GM12878 (cell line): ENCODE data around the gene SDF4. TPM values are rescaled to one million over a fixed set of nuclear protein-coding genes. Genes with fewer than 3 reads are reported as not detected.
A peak's percentile ranks its signal among the peaks of the same experiment; 100 is the strongest.

ENCODE experiments used
- IKZF1 ChIP-seq: fragments of 450-650 bp; conservative IDR thresholded peaks from 2 replicates; pipeline ENCODE4 v1.6.1; 2017; ENCODE audit warnings: antibody characterized with exemption, mild to moderate bottlenecking
- MXI1 ChIP-seq: fragments of 150-350 bp; IDR thresholded peaks from 2 replicates; pipeline ENCODE4 v1.6.1; 2011; ENCODE audit warnings: low read depth, mild to moderate bottlenecking, inconsistent platforms, low read length, improper control_type of control experiment
- MYC ChIP-seq: IDR thresholded peaks from 2 replicates; pipeline ENCODE4 v1.6.1; 2011; ENCODE audit warnings: mild to moderate bottlenecking, low read length, moderate library complexity, inconsistent platforms; ENCODE audit not compliant: insufficient read depth, insufficient replicate concordance, insufficient read length, severe bottlenecking
- PAX5 ChIP-seq: IDR thresholded peaks from 2 replicates; pipeline ENCODE4 v1.6.1; 2011; ENCODE audit warnings: low read depth, low read length, borderline replicate concordance
- TCF3 ChIP-seq: IDR thresholded peaks from 2 replicates; pipeline ENCODE4 v1.6.1; 2012; ENCODE audit warnings: low read depth, mild to moderate bottlenecking, low read length, borderline replicate concordance; ENCODE audit not compliant: insufficient read depth
- polyA plus RNA-seq, 11 experiments: library from polyadenylated mRNA; depleted of rRNA in 4 of 11; unstranded in 6 of 11; stranded (reverse) in 5 of 11; fragments of >200 nt; fragmentation: Nextera tagmentation in 4 of 11; fragmentation: Illumina TruSeq in 1 of 11; extraction: Ambion mirVana in 4 of 11; extraction: Trizol in 1 of 11; gene quantifications; 1 replicate in 1 of 11; 2 replicates in 10 of 11; pipeline versions ENCODE4 v1.2.1 to v1.2.3, GENCODE V29; 2011 to 2016; ENCODE audit warnings: inconsistent platforms in 2 of 11, missing spikeins in 2 of 11, low read depth in 1 of 11
- total RNA-seq, 4 experiments: library from RNA; depleted of rRNA in 3 of 4; stranded (reverse); fragments of >200 nt in 3 of 4; fragmentation: Illumina TruSeq in 1 of 4; extraction: Trizol in 1 of 4; gene quantifications; 2 replicates each; pipeline versions ENCODE4 v1.2.1 to v1.2.3, GENCODE V29; 2013 to 2021
- TF ChIP-seq, protein P1 (sequence below): fragments of 450-650 bp; IDR thresholded peaks from 2 replicates; pipeline ENCODE4 v1.6.1; 2017; ENCODE audit warnings: mild to moderate bottlenecking, moderate library complexity
- TF ChIP-seq, protein P2 (sequence below): IDR thresholded peaks from 2 replicates; pipeline ENCODE4 v1.6.1; 2012; ENCODE audit warnings: low read depth, low read length, improper control_type of control experiment

SDF4 gene
- total and polyA plus RNA-seq, 10 of the 15 experiments (the other 5 are each of a cell fraction or from before 2014, with no cell fraction given) = 0.44 to 97.2 (median 40.2) TPM

DNA sequence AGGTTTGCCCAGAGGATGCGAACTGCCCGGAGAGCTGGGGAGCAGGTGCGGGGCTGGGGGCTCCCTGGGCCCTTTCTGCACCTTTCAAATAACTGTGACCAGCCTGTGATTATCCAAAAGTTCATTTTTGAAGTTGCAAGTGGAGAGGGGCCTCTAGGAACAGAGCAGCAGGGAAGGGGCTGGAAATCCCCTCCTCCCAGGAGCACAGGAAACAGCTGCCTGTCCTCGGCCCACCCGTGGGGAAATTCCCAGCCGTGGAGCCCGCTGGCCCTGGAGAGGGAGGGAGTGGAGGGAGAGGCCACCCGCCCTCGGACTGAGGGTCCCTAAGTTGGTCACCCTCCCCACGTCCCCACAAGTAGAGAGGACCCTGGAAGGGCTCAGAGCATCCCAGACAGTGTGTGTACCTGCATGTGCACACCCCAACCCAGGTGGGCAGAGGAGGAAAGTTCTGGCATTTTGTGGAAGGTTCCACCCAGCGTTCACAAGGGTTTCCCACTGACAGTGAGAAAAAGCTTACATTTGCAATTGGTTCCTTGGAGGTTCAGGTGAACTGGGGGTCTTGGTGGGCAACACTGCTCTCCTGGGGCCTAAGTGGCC is 16.6 kb downstream of the SDF4 start (continued):
- TF ChIP-seq, protein P1, sequence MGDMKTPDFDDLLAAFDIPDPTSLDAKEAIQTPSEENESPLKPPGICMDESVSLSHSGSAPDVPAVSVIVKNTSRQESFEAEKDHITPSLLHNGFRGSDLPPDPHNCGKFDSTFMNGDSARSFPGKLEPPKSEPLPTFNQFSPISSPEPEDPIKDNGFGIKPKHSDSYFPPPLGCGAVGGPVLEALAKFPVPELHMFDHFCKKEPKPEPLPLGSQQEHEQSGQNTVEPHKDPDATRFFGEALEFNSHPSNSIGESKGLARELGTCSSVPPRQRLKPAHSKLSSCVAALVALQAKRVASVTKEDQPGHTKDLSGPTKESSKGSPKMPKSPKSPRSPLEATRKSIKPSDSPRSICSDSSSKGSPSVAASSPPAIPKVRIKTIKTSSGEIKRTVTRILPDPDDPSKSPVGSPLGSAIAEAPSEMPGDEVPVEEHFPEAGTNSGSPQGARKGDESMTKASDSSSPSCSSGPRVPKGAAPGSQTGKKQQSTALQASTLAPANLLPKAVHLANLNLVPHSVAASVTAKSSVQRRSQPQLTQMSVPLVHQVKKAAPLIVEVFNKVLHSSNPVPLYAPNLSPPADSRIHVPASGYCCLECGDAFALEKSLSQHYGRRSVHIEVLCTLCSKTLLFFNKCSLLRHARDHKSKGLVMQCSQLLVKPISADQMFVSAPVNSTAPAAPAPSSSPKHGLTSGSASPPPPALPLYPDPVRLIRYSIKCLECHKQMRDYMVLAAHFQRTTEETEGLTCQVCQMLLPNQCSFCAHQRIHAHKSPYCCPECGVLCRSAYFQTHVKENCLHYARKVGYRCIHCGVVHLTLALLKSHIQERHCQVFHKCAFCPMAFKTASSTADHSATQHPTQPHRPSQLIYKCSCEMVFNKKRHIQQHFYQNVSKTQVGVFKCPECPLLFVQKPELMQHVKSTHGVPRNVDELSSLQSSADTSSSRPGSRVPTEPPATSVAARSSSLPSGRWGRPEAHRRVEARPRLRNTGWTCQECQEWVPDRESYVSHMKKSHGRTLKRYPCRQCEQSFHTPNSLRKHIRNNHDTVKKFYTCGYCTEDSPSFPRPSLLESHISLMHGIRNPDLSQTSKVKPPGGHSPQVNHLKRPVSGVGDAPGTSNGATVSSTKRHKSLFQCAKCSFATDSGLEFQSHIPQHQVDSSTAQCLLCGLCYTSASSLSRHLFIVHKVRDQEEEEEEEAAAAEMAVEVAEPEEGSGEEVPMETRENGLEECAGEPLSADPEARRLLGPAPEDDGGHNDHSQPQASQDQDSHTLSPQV = no peak
- TF ChIP-seq IKZF1 (peak; percentile 70), PAX5 (0 out of 2 replicates have a peak, but pooled peaks have one; percentile 19), MYC (no peak), TCF3 (0 out of 2 replicates have a peak, but pooled peaks have one; percentile 57), MXI1 (no peak)
- TF ChIP-seq, protein P2, sequence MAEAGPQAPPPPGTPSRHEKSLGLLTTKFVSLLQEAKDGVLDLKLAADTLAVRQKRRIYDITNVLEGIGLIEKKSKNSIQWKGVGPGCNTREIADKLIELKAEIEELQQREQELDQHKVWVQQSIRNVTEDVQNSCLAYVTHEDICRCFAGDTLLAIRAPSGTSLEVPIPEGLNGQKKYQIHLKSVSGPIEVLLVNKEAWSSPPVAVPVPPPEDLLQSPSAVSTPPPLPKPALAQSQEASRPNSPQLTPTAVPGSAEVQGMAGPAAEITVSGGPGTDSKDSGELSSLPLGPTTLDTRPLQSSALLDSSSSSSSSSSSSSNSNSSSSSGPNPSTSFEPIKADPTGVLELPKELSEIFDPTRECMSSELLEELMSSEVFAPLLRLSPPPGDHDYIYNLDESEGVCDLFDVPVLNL = no peak
